RPMI8226 (cell line): ENCODE measurements around the gene ACAP3.
"Not testable (repeated sequence)": the region's sequence is repeated elsewhere in the genome, so short reads cannot be mapped to it uniquely, and the experiment has no call there.

ENCODE experiments used
- DNase-seq: peaks from one replicate; pipeline ENCODE4 v3.0.0-alpha.2; 2015

Gene ACAP3

DNA sequence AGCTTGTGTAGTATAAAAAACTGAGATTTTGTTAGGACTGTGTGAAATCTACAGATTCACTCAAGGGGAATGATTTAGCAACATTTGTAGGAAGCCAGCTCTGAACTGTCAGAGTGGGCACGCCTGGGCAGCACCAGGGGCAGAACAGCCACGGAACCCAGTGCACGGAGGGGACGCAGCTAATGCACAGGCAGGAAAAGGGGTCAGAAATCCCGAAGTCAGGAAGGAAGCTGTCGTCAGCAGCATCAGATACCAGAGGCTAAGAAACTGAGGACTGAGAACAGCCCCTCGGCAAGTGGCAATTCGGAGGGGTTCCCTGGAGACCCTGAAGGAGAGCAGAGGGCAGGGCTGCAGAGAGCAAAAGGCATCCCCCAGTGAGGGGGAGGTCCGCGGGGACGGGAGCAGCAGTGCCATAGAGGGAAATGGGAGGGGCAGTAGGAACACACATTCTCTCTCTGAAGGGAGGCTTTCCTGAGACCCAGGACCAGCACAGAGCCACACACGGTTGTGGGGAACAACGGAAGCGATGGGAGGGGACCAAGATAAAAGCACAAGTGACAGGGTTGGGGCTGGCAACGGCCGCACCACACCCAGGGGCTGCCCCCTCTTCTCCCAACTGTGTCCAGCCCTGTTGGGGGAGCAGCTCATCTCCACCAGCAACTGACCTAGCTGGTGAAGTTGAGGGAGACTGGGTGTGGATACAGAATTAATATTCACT lies 46.7 kb downstream of the ACAP3 start:
- DNase-seq = no peak

- no peak for DNase-seq
These were observed 47.7 kb downstream of the ACAP3 start for GRCh38 chr1:1259951-1260600.

GRCh38 chr1:1259540-1259939 lies 48.2 kb downstream of the ACAP3 start:
- DNase-seq = no peak

- DNase-seq = no peak
These were observed 48.6 kb downstream of the ACAP3 start for GRCh38 chr1:1259119-1259488.

GRCh38 chr1:1256956-1257871 lies 50.5 kb downstream of the ACAP3 start:
- no peak for DNase-seq

DNA sequence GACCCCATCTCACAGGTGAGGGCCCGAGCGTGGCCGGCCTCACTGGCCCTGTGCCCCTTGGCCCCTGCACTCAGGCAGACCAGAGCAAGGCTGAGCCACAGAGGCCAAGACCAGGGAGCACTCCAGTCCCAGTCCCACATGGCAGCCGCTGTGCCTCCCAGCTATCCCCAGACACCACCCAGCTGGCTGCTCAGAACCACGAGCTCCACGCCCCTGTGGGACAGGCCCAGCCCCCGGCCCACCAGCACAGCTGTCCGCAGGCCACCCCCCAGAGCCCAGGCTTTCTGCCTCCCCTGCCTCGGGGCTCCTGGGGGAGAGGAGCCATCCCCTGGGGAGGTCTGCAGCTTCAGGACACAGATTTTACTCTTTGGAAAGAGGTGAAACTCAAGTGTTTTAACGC lies 52.1 kb downstream of the ACAP3 start:
- DNase-seq = no peak

DNA sequence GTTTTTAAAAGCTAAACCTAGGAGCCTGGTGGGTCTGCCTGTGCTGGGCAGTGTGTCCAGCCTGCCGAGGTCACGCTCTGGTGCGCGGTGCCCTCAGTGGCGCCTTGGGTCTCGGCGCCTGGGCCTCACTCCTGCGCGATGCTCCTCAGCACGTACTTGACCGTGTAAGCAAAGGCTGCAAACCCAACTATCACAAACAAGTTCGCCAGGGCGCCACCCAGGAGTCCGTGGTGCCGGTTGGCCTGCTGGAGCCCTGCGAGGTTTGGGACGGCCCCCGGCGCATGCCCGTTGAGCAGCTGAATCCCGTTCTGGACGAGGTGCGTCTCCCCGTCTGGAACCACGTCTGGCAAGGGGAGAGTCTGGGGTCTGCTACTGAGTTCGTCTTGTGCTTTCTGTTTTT lies 52.7 kb downstream of the ACAP3 start:
- DNase-seq = no peak

- DNase-seq = no peak
These were observed 53.1 kb downstream of the ACAP3 start for GRCh38 chr1:1254667-1254998.

DNA sequence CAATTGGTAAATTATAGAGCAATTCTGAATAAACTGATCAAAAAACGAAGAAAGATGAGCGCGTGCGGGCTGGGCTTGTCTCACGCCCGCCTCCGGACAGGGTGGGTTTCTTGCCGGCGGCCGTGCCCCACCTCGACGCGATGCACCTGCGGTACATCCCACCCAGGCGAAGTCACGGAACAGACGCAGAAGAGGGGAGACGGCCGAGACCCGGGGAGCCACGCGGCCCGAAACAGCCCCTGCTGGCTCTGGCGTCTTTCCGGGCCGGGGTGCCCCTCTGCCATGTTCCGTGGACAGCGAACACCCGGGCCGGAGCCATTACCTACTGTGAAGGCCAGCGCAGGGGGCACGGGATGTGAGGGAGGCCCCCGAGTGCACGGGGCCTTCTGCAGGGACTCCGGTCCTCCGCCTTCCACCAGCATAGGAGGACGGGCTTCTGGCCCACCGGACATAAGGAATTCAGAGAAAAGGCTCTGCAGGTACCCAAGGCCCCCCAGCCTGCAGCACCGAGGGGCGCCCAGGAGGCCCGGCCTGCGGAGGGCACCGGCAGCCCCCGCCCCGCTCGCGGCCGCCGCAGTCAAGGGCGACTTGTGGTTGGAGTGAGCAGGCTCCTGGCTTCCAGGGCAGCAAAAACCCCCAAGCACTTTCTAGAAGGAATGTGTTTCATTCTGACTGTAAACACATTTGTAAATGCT lies 53.6 kb downstream of the ACAP3 start:
- DNase-seq = no peak

GRCh38 chr1:1253314-1253713 lies 54.4 kb downstream of the ACAP3 start:
- DNase-seq = no peak

- DNase-seq = no peak
These were observed 56.9 kb downstream of the ACAP3 start for GRCh38 chr1:1250786-1251284.

DNA sequence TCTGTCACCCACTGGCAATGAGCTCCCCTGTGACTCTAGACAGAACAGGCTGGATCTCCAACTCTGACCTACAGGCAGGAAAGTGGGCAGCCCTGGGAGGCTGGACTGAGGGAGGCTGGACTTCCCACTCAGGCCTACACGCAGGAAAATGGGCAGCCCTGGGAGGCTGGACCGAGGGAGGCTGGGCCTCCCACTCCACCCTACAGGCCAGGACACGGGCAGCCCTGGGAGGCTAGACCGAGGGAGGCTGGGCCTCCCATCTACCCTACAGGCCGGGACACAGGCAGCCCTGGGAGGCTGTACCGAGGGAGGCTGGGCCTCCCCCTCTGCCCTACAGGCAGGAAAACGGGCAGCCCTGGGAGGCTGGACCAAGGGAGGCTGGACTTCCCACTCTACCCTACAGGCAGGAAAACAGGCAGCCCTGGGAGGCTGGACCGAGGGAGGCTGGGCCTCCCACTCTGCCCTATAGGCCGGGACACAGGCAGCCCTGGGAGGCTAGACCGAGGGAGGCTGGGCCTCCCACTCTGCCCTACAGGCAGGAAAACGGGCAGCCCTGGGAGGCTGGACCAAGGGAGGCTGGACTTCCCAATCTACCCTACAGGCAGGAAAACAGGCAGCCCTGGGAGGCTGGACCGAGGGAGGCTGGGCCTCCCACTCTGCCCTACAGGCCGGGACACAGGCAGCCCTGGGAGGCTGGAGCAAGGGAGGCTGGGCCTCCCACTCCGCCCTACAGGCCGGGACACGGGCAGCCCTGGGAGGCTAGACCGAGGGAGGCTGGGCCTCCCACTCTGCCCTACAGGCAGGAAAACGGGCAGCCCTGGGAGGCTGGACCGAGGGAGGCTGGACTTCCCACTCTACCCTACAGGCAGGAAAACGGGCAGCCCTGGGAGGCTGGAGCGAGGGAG lies 59.5 kb downstream of the ACAP3 start:
- not testable (repeated sequence) for DNase-seq

DNA sequence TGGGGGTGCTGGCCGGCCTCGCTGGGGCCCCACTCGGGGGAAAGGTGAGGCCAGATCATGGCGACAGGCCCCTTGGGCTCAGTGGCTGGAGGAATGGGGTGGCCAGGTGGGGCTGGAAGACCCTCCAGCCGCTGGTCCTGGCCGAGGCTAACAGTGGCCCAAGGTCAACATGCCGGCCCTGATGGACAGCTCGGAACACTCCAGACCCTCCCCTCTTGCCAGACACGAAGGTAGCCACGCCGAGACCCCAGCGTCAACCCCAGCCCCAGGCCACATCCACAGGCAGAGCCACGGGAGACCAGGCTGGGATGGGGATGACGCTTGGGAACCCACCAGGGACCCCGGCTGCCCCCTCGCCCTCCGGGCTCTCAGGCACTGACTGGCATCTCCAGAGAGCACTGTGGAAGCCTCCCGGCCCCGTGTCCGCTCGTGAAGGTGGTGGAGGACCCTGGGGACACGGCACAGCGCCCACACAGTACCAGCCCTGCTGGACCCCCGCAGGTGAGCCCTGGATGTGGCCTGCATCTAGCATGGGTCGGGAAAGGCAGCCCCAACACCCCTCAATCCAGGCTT lies 60.3 kb downstream of the ACAP3 start:
- DNase-seq = no peak

- no peak for DNase-seq
These were observed 61.0 kb downstream of the ACAP3 start, which contains the start of gene C1QTNF12 for GRCh38 chr1:1246577-1247340. C1QTNF12 (minus strand) TSS chr1:1246722; CDS start chr1:1246690, 32 bp downstream.

GRCh38 chr1:1245817-1246576 lies 61.7 kb downstream of the ACAP3 start:
- no peak for DNase-seq

DNA sequence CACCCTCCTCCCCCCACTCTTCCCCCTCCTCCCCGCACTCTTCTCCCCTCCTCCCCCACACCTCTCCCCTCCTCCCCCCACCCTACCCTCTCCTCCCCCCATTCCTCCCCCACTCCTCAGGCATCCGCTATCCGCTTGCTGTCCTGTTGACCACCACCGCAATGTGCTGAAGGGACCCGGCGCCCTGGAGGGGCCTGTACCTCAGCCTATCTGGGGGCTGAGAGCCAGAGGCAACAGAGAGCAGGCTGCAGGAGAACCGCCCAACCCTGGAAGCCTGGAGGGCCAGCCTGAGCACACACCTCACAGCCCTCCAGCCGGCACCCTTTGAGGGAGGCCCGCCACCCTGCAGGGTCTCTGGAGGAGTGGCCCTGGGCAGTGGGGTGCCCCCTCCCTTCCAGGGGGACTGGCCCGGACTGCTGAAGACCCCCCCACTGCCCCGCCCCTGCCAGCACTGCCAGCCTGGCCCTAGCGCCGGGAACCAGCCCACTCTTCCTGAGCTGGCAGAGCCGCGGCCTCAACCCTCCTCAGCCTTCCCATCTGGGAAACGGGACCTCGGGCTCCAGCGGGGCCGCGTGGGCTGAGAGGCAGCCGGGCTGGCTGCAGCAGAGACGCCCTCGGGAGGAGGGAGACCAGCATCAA lies 62.4 kb downstream of the ACAP3 start:
- DNase-seq = no peak

- no peak for DNase-seq
These were observed 63.4 kb downstream of the ACAP3 start for GRCh38 chr1:1244192-1244811.

DNA sequence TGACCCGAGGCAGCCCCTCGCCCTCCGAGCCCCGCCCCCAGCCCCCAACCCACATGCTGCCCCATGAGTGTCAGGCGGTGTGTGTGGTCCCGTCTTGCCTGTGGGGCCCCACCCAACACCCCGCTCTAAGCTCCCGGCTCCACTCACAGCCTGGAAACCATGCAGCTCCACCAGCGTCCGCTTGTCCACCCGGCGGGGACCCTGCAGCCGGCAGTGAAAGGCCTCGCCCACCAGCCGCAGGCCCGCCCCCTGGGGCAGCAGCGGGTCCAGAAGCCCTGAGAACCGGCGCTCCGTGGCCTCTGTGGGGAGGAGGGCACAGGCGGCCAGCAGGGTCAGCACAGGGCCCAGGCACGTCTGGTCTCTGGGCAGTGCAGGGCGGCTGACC lies 63.9 kb downstream of the ACAP3 start:
- DNase-seq = no peak

GRCh38 chr1:1243266-1243660 lies 64.5 kb downstream of the ACAP3 start:
- DNase-seq = no peak
